H1 (cell line): ENCODE results near the gene UNC5B. TPM values are rescaled to one million over a fixed set of nuclear protein-coding genes. Genes with fewer than 3 reads are reported as not detected.

Experiments used
- ASH2L ChIP-seq: fragments of 200-600, 300-600 bp; sonication (generic); IDR thresholded peaks from one replicate; pipeline ENCODE4 v1.7.1; 2017; ENCODE audit warnings: low read length
- BRCA1 ChIP-seq: IDR thresholded peaks from 2 replicates; pipeline ENCODE4 v1.6.1; 2012; ENCODE audit warnings: low read depth, low read length, improper control_type of control experiment
- CHD2 ChIP-seq: IDR thresholded peaks from 2 replicates; pipeline ENCODE4 v1.6.1; 2012; ENCODE audit warnings: low read length, improper control_type of control experiment
- CHD7 ChIP-seq: fragments of 300-600 bp; sonication (generic); IDR thresholded peaks from 2 replicates; pipeline ENCODE4 v1.7.1; 2012; ENCODE audit warnings: low read length, moderate library complexity, mild to moderate bottlenecking, inconsistent platforms; ENCODE audit not compliant: insufficient replicate concordance
- KDM4A ChIP-seq: IDR thresholded peaks from one replicate; pipeline ENCODE4 v1.7.1; 2012; ENCODE audit warnings: low read depth, mild to moderate bottlenecking, moderate library complexity, low read length, inconsistent platforms; ENCODE audit not compliant: severe bottlenecking
- SP4 ChIP-seq: IDR thresholded peaks from 2 replicates; pipeline ENCODE4 v1.6.1; 2012; ENCODE audit warnings: low read length, inconsistent platforms
- SRF ChIP-seq: IDR thresholded peaks from 2 replicates; pipeline ENCODE4 v1.6.1; 2011; ENCODE audit warnings: mild to moderate bottlenecking, low read depth, low read length, moderate library complexity
- TCF12 ChIP-seq: IDR thresholded peaks from 2 replicates; pipeline ENCODE4 v1.6.1; 2011; ENCODE audit warnings: low read depth, mild to moderate bottlenecking, low read length
- TEAD4 ChIP-seq: IDR thresholded peaks from 2 replicates; pipeline ENCODE4 v1.6.1; 2012; ENCODE audit warnings: low read depth, low read length, inconsistent platforms, mixed read lengths
- polyA plus RNA-seq, 7 experiments: library from polyadenylated mRNA; depleted of rRNA in 3 of 7; stranded (reverse) in 5 of 7; unstranded in 2 of 7; fragments of >200 nt in 5 of 7; fragments of 200-250 nt in 2 of 7; gene quantifications; 1 replicate in 5 of 7; 2 replicates in 1 of 7; 4 replicates in 1 of 7; pipeline versions ENCODE4 v1.2.1 to v1.2.3, GENCODE V29; 2011 to 2013; ENCODE audit warnings: missing spikeins in 2 of 7, mixed read lengths in 2 of 7
- total RNA-seq: library from RNA; stranded (reverse); fragmentation: NEBNext Ultra II Directional; extraction: Animal tissue kit (Norgen Biotek cat#: 25700); gene quantifications from 2 replicates; pipeline ENCODE4 v1.2.1, GENCODE V29; 2021

Gene UNC5B
- total and polyA plus RNA-seq, 2 of the 8 experiments (the other 6 are each of a cell fraction or from before 2014, with no cell fraction given) = 27.9 to 31.8 TPM

GRCh38 chr10:71334221-71334791 lies 121.9 kb downstream of the UNC5B start (continued):
- TF ChIP-seq CHD2 = no peak
- no peak for TF ChIP-seq TCF12
- TF ChIP-seq SP4 = no peak
- no peak for TF ChIP-seq CHD7
- TF ChIP-seq TEAD4 = no peak
- TF ChIP-seq SRF = no peak
- no peak for TF ChIP-seq BRCA1
- TF ChIP-seq ASH2L = no peak
- no peak for TF ChIP-seq KDM4A
